ENCODE results near the gene CCDC24.

Gene CCDC24

GRCh38 chr1:43991476-43992231 lies at the start of gene CCDC24:
Gene CCDC24 (plus strand): TSS chr1:43991599. CDS start chr1:43991879, 280 bp downstream.
- DNase-seq = peak; percentile 61

- no peak for DNase-seq
Measured at GRCh38 chr1:43942411-43942810, 49.0 kb upstream of the CCDC24 start.

GRCh38 chr1:43944860-43945259 lies 46.5 kb upstream of the CCDC24 start:
- no peak for DNase-seq

GRCh38 chr1:43945674-43946235 lies 45.6 kb upstream of the CCDC24 start:
- DNase-seq = no peak

DNA sequence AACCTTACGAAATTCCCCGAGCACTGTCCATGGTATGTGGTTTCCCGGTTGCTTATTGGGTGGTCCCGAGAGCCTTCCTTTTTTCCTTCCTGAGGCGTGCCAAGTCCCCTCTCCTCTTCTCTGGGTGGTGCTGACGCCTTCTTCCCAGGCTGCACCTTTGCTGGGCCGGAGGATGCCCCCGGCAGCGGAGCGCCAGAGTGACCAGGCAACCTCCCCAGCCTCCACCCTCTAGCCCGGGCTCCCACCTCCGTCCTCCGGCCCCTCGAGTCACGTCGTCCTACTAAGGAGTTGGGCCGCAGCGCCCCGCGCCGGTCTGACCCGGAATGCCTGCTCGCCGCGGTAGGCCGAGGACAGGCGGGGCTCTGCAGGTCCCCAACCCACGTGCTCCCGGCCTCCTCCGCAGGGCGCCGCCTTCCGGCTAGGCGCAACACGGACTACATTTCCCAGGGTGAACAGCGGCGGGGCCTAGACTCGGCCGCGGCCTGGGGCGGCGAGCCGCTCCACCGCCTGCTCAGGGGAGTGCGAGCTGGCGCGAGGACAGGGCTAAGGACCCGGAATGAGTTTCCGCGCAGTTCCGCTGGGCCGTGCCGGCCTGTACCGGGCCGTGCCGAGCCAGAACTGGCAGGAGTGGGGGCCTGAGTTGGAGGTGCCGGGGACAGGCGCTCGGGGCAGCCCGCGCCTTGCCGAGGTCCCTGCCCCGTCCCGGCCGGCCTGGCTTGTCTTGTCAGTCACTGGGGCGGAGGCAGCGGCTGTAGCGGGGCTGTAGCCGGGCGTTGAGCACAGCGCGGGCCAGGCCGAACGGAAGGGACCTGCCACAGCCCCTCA lies 45.0 kb upstream of the CCDC24 start, which contains the start of gene IPO13:
TSS of gene IPO13 (plus strand) at position 715 of the 825 bp plus-strand sequence. CDS start 651 bp downstream, outside the sequence.
- DNase-seq = peak; percentile 87

DNA sequence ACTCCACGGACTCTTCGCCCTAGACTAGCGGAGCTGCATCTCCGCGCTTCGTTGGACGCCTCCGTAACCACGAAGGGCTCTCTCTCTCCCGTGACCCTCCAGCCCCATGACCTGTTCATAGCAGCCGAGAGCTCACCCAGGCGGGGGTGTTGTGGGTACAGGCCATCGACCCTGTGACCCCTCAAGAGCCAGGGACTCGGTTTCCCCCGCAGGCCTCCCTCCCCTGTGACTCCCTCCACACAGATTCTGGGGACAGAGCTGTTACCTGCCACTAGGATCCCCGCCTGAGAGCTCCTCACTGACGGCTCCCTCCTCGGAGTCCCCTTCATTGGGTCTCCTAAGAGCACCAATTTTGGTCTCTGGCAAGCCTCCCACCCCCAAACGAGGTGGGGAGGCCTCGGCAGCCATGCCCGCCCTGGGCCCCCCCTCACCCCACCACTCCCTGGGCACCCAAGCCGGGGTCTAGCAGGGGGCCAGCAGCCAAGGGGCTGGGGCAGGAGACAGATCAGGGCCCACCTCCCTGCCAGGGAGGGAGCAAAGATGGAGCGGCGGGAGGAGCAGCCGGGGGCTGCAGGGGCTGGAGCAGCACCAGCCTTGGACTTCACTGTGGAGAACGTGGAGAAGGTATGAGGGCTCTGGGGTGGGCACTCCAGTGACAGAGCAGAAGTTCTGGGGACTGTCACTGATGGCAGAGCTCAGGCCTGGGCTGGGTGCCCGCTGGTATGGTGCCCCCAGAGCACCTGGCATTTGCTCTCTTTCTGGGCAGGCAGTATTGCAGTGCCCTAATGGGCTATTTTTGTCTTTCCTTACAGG lies 44.1 kb upstream of the CCDC24 start:
- no peak for DNase-seq

GRCh38 chr1:43947874-43948437 lies 43.4 kb upstream of the CCDC24 start:
- no peak for DNase-seq

DNA sequence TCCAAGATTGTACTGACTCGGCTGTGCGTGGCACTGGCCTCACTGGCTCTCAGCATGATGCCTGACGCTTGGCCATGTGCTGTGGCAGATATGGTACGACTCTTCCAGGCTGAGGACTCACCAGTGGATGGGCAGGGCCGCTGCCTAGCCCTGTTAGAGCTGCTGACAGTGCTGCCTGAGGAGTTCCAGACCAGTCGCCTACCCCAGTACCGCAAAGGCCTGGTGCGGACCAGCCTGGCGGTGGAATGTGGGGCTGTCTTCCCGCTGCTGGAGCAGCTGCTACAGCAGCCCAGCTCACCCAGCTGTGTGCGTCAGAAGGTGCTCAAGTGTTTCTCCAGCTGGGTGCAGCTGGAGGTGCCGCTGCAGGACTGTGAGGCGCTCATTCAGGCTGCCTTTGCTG lies 41.7 kb upstream of the CCDC24 start:
- DNase-seq = no peak

GRCh38 chr1:43951021-43951985 lies 40.1 kb upstream of the CCDC24 start:
- no peak for DNase-seq

DNA sequence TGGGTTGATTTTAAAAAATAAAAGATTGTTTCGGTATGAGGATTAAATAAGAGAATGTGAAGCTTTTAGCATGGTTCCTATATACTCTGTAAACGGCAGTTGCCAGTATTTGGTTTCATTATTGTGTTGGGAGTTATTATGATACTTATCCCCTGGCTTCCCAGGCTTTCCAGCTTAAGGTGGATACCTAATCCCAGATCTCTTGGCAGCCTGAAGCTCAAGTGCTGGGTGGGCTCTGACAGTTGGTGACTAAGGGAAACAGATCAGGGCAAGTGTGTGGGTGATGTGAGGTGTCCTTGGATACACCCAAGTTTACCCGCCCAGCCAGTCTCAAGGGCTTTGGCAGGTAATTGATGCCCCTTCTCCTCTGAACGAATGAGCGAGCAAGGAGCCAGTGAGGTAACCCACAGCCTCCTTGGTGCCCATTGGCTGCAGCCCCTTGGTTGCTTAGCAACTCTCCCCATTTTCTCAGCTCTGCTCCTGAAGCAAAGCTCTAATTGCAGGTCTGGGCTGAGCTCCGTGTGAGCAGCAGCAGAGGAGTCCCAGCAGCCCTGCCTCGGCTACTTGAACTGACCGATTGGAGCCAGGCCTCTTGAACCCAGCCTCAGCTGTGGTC lies 38.6 kb upstream of the CCDC24 start:
- DNase-seq = no peak

DNA sequence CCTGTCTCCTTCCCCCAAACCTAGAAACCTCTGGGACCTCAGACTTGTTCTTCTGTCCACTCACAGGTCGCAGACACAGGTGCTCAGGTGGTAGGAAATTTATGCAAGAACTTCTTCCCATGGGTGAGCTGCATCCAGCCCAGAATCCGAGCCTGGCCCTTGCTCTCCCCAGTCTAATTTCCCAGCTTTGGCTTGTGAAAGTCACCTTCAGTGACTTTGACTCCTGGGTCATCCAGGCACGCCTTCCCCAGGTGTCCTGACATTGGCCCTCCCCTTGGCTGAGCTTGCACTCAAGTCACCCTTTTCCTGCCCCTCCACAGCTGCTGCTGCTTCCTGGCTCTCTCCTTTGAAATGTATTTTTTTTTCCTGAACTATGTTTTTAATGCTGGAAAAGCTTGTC lies 38.0 kb upstream of the CCDC24 start:
- no peak for DNase-seq

DNA sequence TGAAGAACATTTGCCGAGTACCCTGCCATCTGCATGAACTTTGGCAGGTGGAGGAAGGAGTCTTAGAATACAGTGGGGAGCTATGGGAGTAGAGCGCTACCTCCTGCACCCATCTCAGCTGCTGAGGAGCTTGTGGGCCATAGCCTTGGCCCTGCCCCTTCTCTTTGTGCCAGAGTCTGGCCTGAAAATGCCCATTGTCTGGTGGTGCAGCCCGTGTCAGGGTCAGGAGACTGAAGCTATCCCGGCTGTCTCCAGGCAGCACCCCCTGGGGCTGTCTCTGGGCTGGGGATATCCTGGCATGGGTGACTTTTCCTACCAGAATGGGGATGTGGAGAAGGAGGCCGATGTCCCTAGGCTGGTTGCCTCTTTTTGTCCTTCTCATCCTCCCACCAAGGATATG lies 37.4 kb upstream of the CCDC24 start:
- DNase-seq = no peak

DNA sequence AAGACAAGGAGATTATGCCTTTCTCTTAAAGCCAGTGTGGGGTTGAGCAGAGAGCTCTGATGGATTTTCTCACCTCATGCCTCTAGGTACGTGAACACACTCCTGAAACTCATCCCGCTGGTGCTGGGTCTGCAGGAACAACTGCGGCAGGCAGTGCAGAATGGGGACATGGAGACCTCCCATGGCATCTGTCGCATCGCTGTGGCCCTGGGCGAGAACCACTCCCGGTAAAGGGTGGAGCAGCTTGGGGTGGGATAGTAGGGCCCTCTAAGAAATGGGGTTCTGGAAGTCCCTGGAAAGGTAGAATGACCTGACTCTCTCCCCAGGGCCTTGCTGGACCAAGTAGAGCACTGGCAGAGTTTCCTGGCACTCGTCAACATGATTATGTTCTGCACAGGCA lies 35.2 kb upstream of the CCDC24 start:
- no peak for DNase-seq

- DNase-seq = no peak
Measured at GRCh38 chr1:43957407-43958040, 33.9 kb upstream of the CCDC24 start.

DNA sequence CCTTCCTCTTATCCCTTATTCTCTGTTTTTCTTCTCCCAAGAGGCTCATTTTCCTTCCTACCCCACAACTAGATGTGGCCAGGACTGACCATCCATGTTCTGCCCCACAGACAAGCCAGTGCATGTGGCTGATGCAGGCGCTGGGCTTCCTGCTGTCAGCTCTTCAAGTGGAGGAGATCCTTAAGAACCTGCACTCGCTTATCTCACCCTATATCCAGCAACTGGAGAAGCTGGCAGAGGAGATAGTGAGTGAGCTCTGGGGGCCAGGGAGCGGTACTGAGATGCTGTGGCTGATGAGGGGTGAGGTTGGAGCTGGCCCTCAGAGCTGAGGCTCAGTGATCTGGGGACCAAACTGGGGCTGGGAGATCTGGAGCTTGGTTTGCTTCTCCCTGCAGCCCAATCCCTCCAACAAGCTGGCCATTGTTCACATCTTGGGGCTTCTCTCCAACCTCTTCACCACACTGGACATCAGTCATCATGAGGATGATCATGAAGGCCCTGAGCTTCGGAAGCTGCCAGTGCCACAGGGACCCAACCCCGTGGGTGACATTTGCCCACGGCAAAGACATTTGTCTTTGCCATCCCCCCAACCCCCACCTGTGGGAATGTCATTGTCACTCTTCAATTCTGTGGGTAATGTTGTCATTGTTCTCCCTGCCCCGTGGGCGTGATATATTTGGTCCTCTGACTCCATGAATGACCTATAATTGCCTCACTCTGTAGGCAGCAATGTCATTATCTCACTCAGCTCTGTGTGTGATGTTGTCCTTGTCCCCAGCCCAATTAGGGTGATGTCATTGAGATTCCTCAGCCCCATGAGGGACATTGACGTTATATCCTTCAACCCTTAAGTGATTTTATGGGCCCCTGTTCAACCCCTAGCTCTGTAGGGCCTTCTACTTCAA lies 32.8 kb upstream of the CCDC24 start:
- DNase-seq = no peak

GRCh38 chr1:43960798-43961197 lies 30.6 kb upstream of the CCDC24 start:
- DNase-seq = no peak

- no peak for DNase-seq
Measured at GRCh38 chr1:43961692-43962091, 29.7 kb upstream of the CCDC24 start.

GRCh38 chr1:43962324-43962723 lies 29.1 kb upstream of the CCDC24 start:
- no peak for DNase-seq

DNA sequence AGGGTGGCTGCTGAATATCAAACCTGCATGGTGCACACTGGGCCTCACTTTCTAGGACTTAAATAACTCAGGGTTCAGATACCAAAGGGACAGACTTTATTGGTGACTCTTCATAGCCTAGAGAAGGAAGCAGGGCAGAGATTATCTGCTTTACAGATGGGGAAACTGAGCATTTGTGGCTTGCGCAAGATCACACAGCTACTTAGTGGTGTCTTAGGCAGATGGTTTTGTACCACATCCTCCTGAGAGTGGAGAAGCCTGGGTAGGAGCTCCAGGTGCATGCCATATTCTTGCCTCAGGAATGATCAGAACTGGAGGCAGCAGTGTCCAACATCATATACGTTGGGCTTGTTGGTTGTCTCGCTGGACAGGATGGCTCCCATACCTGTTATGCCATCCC lies 28.4 kb upstream of the CCDC24 start:
- no peak for DNase-seq
